HUES64 (cell line): ENCODE measurements around the gene IL19.
"Not testable (repeated sequence)": the region's sequence is repeated elsewhere in the genome, so short reads cannot be mapped to it uniquely, and the experiment has no call there.

Source experiments
- H3K27ac ChIP-seq: 2 replicates; pipeline ENCODE4 v1.7.0; 2013; ENCODE audit warnings: low read depth, low read length, inconsistent platforms
- H3K27me3 ChIP-seq: 2 replicates; pipeline ENCODE4 v1.6.1; 2013; ENCODE audit warnings: mild to moderate bottlenecking, low read length; ENCODE audit not compliant: insufficient read depth
- H3K36me3 ChIP-seq: 2 replicates; pipeline ENCODE4 v1.6.1; 2013; ENCODE audit warnings: mild to moderate bottlenecking, low read length; ENCODE audit not compliant: insufficient read depth
- H3K4me1 ChIP-seq: 2 replicates; pipeline ENCODE4 v1.6.1; 2013; ENCODE audit warnings: mild to moderate bottlenecking, low read length, moderate library complexity; ENCODE audit not compliant: insufficient read depth
- H3K4me3 ChIP-seq: 2 replicates; pipeline ENCODE4 v1.5.1; 2013; ENCODE audit warnings: mild to moderate bottlenecking, low read length, moderate library complexity
- H3K9ac ChIP-seq: 2 replicates; pipeline ENCODE4 v1.6.1; 2013; ENCODE audit warnings: mild to moderate bottlenecking, low read depth, low read length
- H3K9me3 ChIP-seq: 2 replicates; pipeline ENCODE4 v1.6.1; 2013; ENCODE audit warnings: low read depth, low read length; ENCODE audit not compliant: insufficient read depth
- WGBS: fragments of 150-250, 120-280 bp; methylation state at CpG from one replicate; pipeline ENCODE4 v1.1.7; 2013; ENCODE audit warnings: missing lambda C conversion rate; 5-methylcytosine and 5-hydroxymethylcytosine counted together

The IL19 gene

GRCh38 chr1:206778031-206778430 is 7.5 kb downstream of the IL19 start:
- H3K4me1 ChIP-seq, result no peaks in the 10 kb centered on the region
- H3K27ac ChIP-seq, result no peak overlapping the region
- H3K4me3 ChIP-seq, result no peak overlapping the region
- H3K27me3 ChIP-seq, result no peaks in the 10 kb centered on the region
- H3K9me3 ChIP-seq, result no peaks in the 10 kb centered on the region
- no peaks in the 10 kb centered on the region for H3K36me3 ChIP-seq
- WGBS, result 79% methylated on average over 7 of the region's 7 CpGs
- H3K9ac ChIP-seq, result no peak overlapping the region

GRCh38 chr1:206778911-206779310 is 8.3 kb downstream of the IL19 start:
- not testable (repeated sequence) for H3K36me3 ChIP-seq, H3K27ac ChIP-seq, H3K4me3 ChIP-seq, H3K27me3 ChIP-seq, H3K9me3 ChIP-seq, H3K9ac ChIP-seq, H3K4me1 ChIP-seq
- WGBS, result 91% methylated on average over 6 of the region's 6 CpGs

- Histone ChIP-seq H3K4me3 (no peak overlapping the region), H3K36me3 (no peaks in the 10 kb centered on the region), H3K4me1 (no peaks in the 10 kb centered on the region), H3K9ac (no peak overlapping the region), H3K27me3 (no peaks in the 10 kb centered on the region), H3K27ac (no peak overlapping the region), H3K9me3 (no peaks in the 10 kb centered on the region)
- 93% methylated on average over 2 of the region's 2 CpGs for WGBS
Measured at GRCh38 chr1:206779638-206780037, 9.1 kb downstream of the IL19 start.

GRCh38 chr1:206782448-206782847 is 11.9 kb downstream of the IL19 start:
- no peaks in the 10 kb centered on the region for H3K9me3 ChIP-seq
- no peaks in the 10 kb centered on the region for H3K27me3 ChIP-seq
- H3K36me3 ChIP-seq, result no peaks in the 10 kb centered on the region
- WGBS, result 95% methylated on average over 2 of the region's 2 CpGs
- no peak overlapping the region for H3K9ac ChIP-seq
- H3K4me1 ChIP-seq, result no peaks in the 10 kb centered on the region
- no peak overlapping the region for H3K4me3 ChIP-seq
- no peak overlapping the region for H3K27ac ChIP-seq

- Histone ChIP-seq H3K9ac (no peak overlapping the region), H3K9me3 (no peaks in the 10 kb centered on the region), H3K4me3 (no peak overlapping the region), H3K27ac (no peak overlapping the region), H3K27me3 (peaks cover 3% of the 10 kb centered on the region; the same call in 1 of the 2 replicates), H3K36me3 (no peaks in the 10 kb centered on the region), H3K4me1 (no peaks in the 10 kb centered on the region)
- WGBS, result 91% methylated on average over 7 of the region's 7 CpGs
Measured at GRCh38 chr1:206783506-206783905, 12.9 kb downstream of the IL19 start.

- H3K36me3 ChIP-seq, result no peaks in the 10 kb centered on the region
- H3K27ac ChIP-seq, result no peak overlapping the region
- no peaks in the 10 kb centered on the region for H3K4me1 ChIP-seq
- H3K9ac ChIP-seq, result no peak overlapping the region; the same call in 1 of the 2 replicates
- no peaks in the 10 kb centered on the region for H3K9me3 ChIP-seq
- no peak overlapping the region for H3K4me3 ChIP-seq
- H3K27me3 ChIP-seq, result peaks cover 3% of the 10 kb centered on the region; the same call in 1 of the 2 replicates
- WGBS, result 94% methylated on average over 17 of the region's 17 CpGs
Measured at GRCh38 chr1:206784471-206784903, 13.9 kb downstream of the IL19 start.

GRCh38 chr1:206785182-206785765 is 14.7 kb downstream of the IL19 start:
- Histone ChIP-seq H3K9ac (no peak overlapping the region), H3K27me3 (peaks cover 3% of the 10 kb centered on the region; the same call in 1 of the 2 replicates), H3K36me3 (no peaks in the 10 kb centered on the region), H3K4me1 (no peaks in the 10 kb centered on the region), H3K27ac (no peak overlapping the region), H3K9me3 (no peaks in the 10 kb centered on the region), H3K4me3 (no peak overlapping the region)
- 82% methylated on average over 4 of the region's 4 CpGs for WGBS

GRCh38 chr1:206786212-206786886 is 15.8 kb downstream of the IL19 start:
- Histone ChIP-seq H3K4me1 (no peaks in the 10 kb centered on the region), H3K27me3 (peaks cover 3% of the 10 kb centered on the region; the same call in 1 of the 2 replicates), H3K27ac (no peak overlapping the region), H3K4me3 (no peak overlapping the region), H3K9me3 (no peaks in the 10 kb centered on the region), H3K36me3 (no peaks in the 10 kb centered on the region), H3K9ac (no peak overlapping the region)
- 89% methylated on average over 5 of the region's 5 CpGs for WGBS

- Histone ChIP-seq H3K27me3 (peaks cover 3% of the 10 kb centered on the region; the same call in 1 of the 2 replicates), H3K36me3 (no peaks in the 10 kb centered on the region), H3K9ac (no peak overlapping the region), H3K9me3 (no peaks in the 10 kb centered on the region), H3K27ac (no peak overlapping the region), H3K4me1 (no peaks in the 10 kb centered on the region), H3K4me3 (no peak overlapping the region)
- 94% methylated on average over 5 of the region's 5 CpGs for WGBS
Measured at GRCh38 chr1:206787891-206788290, 17.3 kb downstream of the IL19 start.

- no peak overlapping the region for H3K4me3 ChIP-seq
- no peaks in the 10 kb centered on the region for H3K36me3 ChIP-seq
- no peak overlapping the region for H3K27ac ChIP-seq
Measured at GRCh38 chr1:206788487-206789050, 18.0 kb downstream of the IL19 start.

GRCh38 chr1:206790502-206791250 is 20.1 kb downstream of the IL19 start:
- Histone ChIP-seq H3K36me3 (no peaks in the 10 kb centered on the region), H3K27ac (no peak overlapping the region), H3K9me3 (no peaks in the 10 kb centered on the region), H3K27me3 (peaks cover 6% of the 10 kb centered on the region; the same call in 1 of the 2 replicates), H3K4me3 (no peak overlapping the region), H3K4me1 (no peaks in the 10 kb centered on the region), H3K9ac (no peak overlapping the region)
- WGBS, result 95% methylated on average over 10 of the region's 11 CpGs

More at GRCh38 chr1:206788487-206789050, 18.0 kb downstream of the IL19 start:
- no peak overlapping the region for H3K9ac ChIP-seq
- H3K4me1 ChIP-seq, result no peaks in the 10 kb centered on the region
- 93% methylated on average over 1 of the region's 3 CpGs for WGBS
- H3K9me3 ChIP-seq, result no peaks in the 10 kb centered on the region
- peaks cover 3% of the 10 kb centered on the region; the same call in 1 of the 2 replicates for H3K27me3 ChIP-seq
